Activated CD4-positive, alpha-beta T cell treated with anti-CD3 and anti-CD28 coated beads, Interleukin-2, amount 50 U/mL, for 4 hours (primary cell): ENCODE measurements around the gene NPRL2.

Source experiments
- DNase-seq, 2 experiments: peaks; one replicate each; pipeline ENCODE4 v3.0.0-alpha.2; 2020

NPRL2 gene

GRCh38 chr3:50373146-50374051, 22.8 kb upstream of the NPRL2 start:
- DNase-seq: no peak

GRCh38 chr3:50372349-50372748, 21.8 kb upstream of the NPRL2 start:
- DNase-seq: no peak

GRCh38 chr3:50371133-50371685, 20.6 kb upstream of the NPRL2 start:
- DNase-seq: no peak

- DNase-seq: no peak
Observed at GRCh38 chr3:50370594-50370993, 20.0 kb upstream of the NPRL2 start.

GRCh38 chr3:50369012-50369670, 18.6 kb upstream of the NPRL2 start:
- DNase-seq: no peak

- no peak for DNase-seq
Observed at GRCh38 chr3:50365842-50366220, 15.3 kb upstream of the NPRL2 start.

GRCh38 chr3:50365080-50365841, 14.7 kb upstream of the NPRL2 start:
- DNase-seq: peak; percentile 94 to 95

- no peak for DNase-seq
Observed at GRCh38 chr3:50364573-50365079, 14.1 kb upstream of the NPRL2 start.

GRCh38 chr3:50359760-50360110, 9.2 kb upstream of the NPRL2 start:
- DNase-seq: no peak

GRCh38 chr3:50358911-50359759, 8.6 kb upstream of the NPRL2 start, which contains the start of gene TMEM115:
TMEM115 (minus strand) TSS chr3:50359521; CDS start chr3:50359063, 458 bp downstream.
- DNase-seq: peak; percentile 92 to 93

- DNase-seq: no peak
Observed at GRCh38 chr3:50358355-50358910, 7.9 kb upstream of the NPRL2 start.

GRCh38 chr3:50357481-50357880, 6.9 kb upstream of the NPRL2 start:
- DNase-seq: no peak

- no peak for DNase-seq
Observed at GRCh38 chr3:50356553-50356952, 6.0 kb upstream of the NPRL2 start.

- DNase-seq: no peak
Observed at GRCh38 chr3:50355829-50356552, 5.4 kb upstream of the NPRL2 start.

GRCh38 chr3:50354850-50355249, 4.3 kb upstream of the NPRL2 start:
- no peak for DNase-seq

GRCh38 chr3:50354186-50354764, 3.7 kb upstream of the NPRL2 start:
- DNase-seq: no peak

GRCh38 chr3:50353245-50354004, 2.9 kb upstream of the NPRL2 start:
- DNase-seq: no peak

GRCh38 chr3:50352781-50353180, 2.2 kb upstream of the NPRL2 start:
- DNase-seq: no peak

GRCh38 chr3:50351323-50351697, 735 bp upstream of the NPRL2 start:
- DNase-seq: no peak

GRCh38 chr3:50350213-50350526, 405 bp downstream of the NPRL2 start:
- no peak for DNase-seq
